ENCODE data around the gene IQSEC1. TPM values are rescaled to one million over a fixed set of nuclear protein-coding genes. Genes with fewer than 3 reads are reported as not detected.

Gene IQSEC1
- total and polyA plus RNA-seq, 2 of the 8 experiments (the other 6 are each of a cell fraction or from before 2014, with no cell fraction given), result 6.8 to 28.8 TPM

- FAIRE-seq, result no peak
These were observed 48.1 kb downstream of the IQSEC1 start for GRCh38 chr3:13025090-13025489.

More at GRCh38 chr3:13025090-13025489, 48.1 kb downstream of the IQSEC1 start:
- Histone ChIP-seq H3K4me3 (ENCODE audit: extremely low read depth in 1 of 4, insufficient read depth in 2 of 4, low read depth in 3 of 4, low read length in 4 of 4) (no peak overlapping the region), H2AK5ac (ENCODE audit: low read depth, low read length) (no peak overlapping the region), H3K23ac (ENCODE audit: insufficient read length) (no peak overlapping the region), H4K5ac (ENCODE audit: insufficient read length, low read depth, low read length) (no peak overlapping the region), H2AFZ (ENCODE audit: low read length) (no peak overlapping the region), H2BK5ac (ENCODE audit: low read depth, low read length) (no peak overlapping the region), H3K79me1 (ENCODE audit: low read depth, low read length) (peaks cover 2% of the 10 kb centered on the region; the same call in 1 of the 2 replicates), H3K36me3 (ENCODE audit: control insufficient read depth in 2 of 4, insufficient read depth in 4 of 4, low read length in 3 of 4) (no peaks in the 10 kb centered on the region), H2BK12ac (ENCODE audit: low read depth, low read length) (no peak overlapping the region), H2BK15ac (ENCODE audit: low read length) (no peak overlapping the region), H3K27ac (ENCODE audit: low read depth, low read length) (no peak overlapping the region), H3K4me2 (ENCODE audit: insufficient read depth in 1 of 2, low read depth in 2 of 2, low read length in 2 of 2) (no peak overlapping the region), H4K8ac (ENCODE audit: extremely low read depth, insufficient read depth, low read length) (no peak overlapping the region), H3K4me1 (replicated peaks in 1 of 4; ENCODE audit: control insufficient read depth in 3 of 4, insufficient read depth in 4 of 4, low read length in 3 of 4) (peaks cover 0 to 13% (median 9%) of the 10 kb centered on the region in 4 experiments; a peak in 5 of 7 replicates), H2BK120ac (replicated peaks; ENCODE audit: low read depth, low read length) (no peak overlapping the region), H3K79me2 (ENCODE audit: control insufficient read depth in 1 of 2, insufficient read depth in 2 of 2, low read length in 2 of 2) (no peaks in the 10 kb centered on the region), H3K9me3 (ENCODE audit: insufficient read depth in 2 of 2, low read depth in 1 of 2, low read length in 1 of 2) (no peaks in the 10 kb centered on the region), H3K18ac (ENCODE audit: extremely low read depth, low read length) (no peak overlapping the region), H3K4ac (replicated peaks; ENCODE audit: insufficient read length, low read depth, low read length) (no peak overlapping the region), H3K14ac (ENCODE audit: insufficient read length) (no peak overlapping the region), H4K20me1 (replicated peaks in 1 of 2; ENCODE audit: control insufficient read depth in 1 of 2, insufficient read depth in 2 of 2, low read length in 2 of 2) (no peaks in the 10 kb centered on the region), H3K56ac (replicated peaks; ENCODE audit: insufficient read length, low read depth, low read length) (no peak overlapping the region), H3K27me3 (replicated peaks in 1 of 4; ENCODE audit: control insufficient read depth in 3 of 4, extremely low read depth in 1 of 4, insufficient read depth in 3 of 4, low read length in 3 of 4) (no peaks in the 10 kb centered on the region; a peak in 2 of 7 replicates), H4K91ac (replicated peaks; ENCODE audit: insufficient read length, low read length) (no peak overlapping the region), H3K9ac (replicated peaks in 1 of 4; ENCODE audit: extremely low read depth in 1 of 4, low read depth in 3 of 4, low read length in 3 of 4) (no peak overlapping the region), H3K23me2 (ENCODE audit: low read depth, low read length) (peaks cover 6% of the 10 kb centered on the region; the same call in 1 of the 2 replicates), H2BK20ac (ENCODE audit: low read length) (no peak overlapping the region)
- ChIA-PET POLR2A (ENCODE audit: partially characterized antibody) (no interaction called here), CTCF (ENCODE audit: partially characterized antibody) (interaction anchor here (6.4 to 7.5 kb wide), 2 partner anchors 11 to 20 kb away, joined by 42 to 71 read pairs; no protein-coding TSS in a partner anchor)
- DNase-seq (ENCODE audit: low read depth in 1 of 2, low spot score in 2 of 2), result no peak
- WGBS, 2 experiments (ENCODE audit: extremely low coverage in 1 of 2, insufficient coverage in 1 of 2, insufficient read length in 1 of 2, insufficient replicate concordance in 2 of 2, low coverage in 1 of 2, low lambda C conversion rate in 2 of 2, missing lambda C conversion rate in 1 of 2), result 87% methylated on average over 8 of the region's 8 CpGs; no CpG with 5 or more reads in 1 of the 2 experiments
